GM10266 (cell line): ENCODE results near the gene PLCL1.

ENCODE experiments used
- DNase-seq: peaks from one replicate; pipeline ENCODE4 v3.0.0; 2012; ENCODE audit errors: extremely low spot score
- CTCF ChIP-seq: IDR thresholded peaks from 2 replicates; pipeline ENCODE4 v1.5.1; 2012; ENCODE audit warnings: mild to moderate bottlenecking, low read depth; ENCODE audit not compliant: control insufficient read depth, insufficient read depth; ENCODE audit errors: missing control alignments

Gene PLCL1

GRCh38 chr2:197801033-197801432, 3.4 kb upstream of the PLCL1 start:
- TF ChIP-seq CTCF, result no peak
- no peak for DNase-seq

- TF ChIP-seq CTCF, result peak; percentile 67
- peak; percentile 70 for DNase-seq
Observed at GRCh38 chr2:197803033-197803444, 1.4 kb upstream of the PLCL1 start.

GRCh38 chr2:197804758-197805714, 643 bp downstream of the PLCL1 start:
- no peak for TF ChIP-seq CTCF
- DNase-seq, result peak; percentile 40

GRCh38 chr2:197805715-197806633, 1.6 kb downstream of the PLCL1 start:
- DNase-seq, result no peak

GRCh38 chr2:197809064-197809463, 4.7 kb downstream of the PLCL1 start:
- no peak for DNase-seq
- TF ChIP-seq CTCF, result no peak

More at GRCh38 chr2:197805715-197806633, 1.6 kb downstream of the PLCL1 start:
- no peak for TF ChIP-seq CTCF

GRCh38 chr2:197810016-197810415, 5.6 kb downstream of the PLCL1 start:
- TF ChIP-seq CTCF, result no peak
- DNase-seq, result no peak
